Endothelial cell of umbilical vein (primary cell): Measurements from ENCODE around the gene PLEKHA6. TPM values are rescaled to one million over a fixed set of nuclear protein-coding genes. Genes with fewer than 3 reads are reported as not detected.

Experiments
- BruUV-seq: library from RNA; stranded (reverse); fragments of 400-500 nt; replicated peaks from 2 replicates; lab custom pipeline; 2021; lab: Mats Ljungman, UMichigan
- CTCF ChIA-PET: fragments of 300-600, 350-600 bp; sonication (Branson Sonifier 250); formaldehyde crosslinking; loops from one replicate; lab custom pipeline; 2021; ENCODE audit warnings: antibody characterized with exemption, inconsistent platforms; lab: Charles Lee
- POLR2A ChIA-PET: fragments of 300-600, 350-600 bp; sonication (Branson Sonifier 250); formaldehyde crosslinking; loops from one replicate; lab custom pipeline; 2021; ENCODE audit warnings: antibody characterized with exemption, inconsistent platforms; lab: Charles Lee
- DNase-seq: peaks from one replicate; pipeline ENCODE4 v3.0.0-alpha.2; 2011; ENCODE audit warnings: low read depth, low spot score
- FAIRE-seq: peaks from 2 replicates; lab custom pipeline; 2011; peaks lifted over from hg19 to GRCh38; lab: Jason Lieb, UNC
- H2AFZ ChIP-seq: 2 replicates; pipeline ENCODE4 v1.6.0; 2012; ENCODE audit warnings: low read depth, low read length, control low read depth, inconsistent platforms
- H3K27ac ChIP-seq: 2 replicates; pipeline ENCODE4 v1.5.1; 2011; ENCODE audit warnings: low read depth, mild to moderate bottlenecking, control low read depth, low read length, moderate library complexity; ENCODE audit not compliant: insufficient read depth
- H3K27me3 ChIP-seq, 2 experiments: 2 replicates each; pipeline versions ENCODE4 v1.6.0 to v1.6.1; 2011; ENCODE audit warnings: low read length in 2 of 2, mixed read lengths in 1 of 2; ENCODE audit not compliant: control insufficient read depth in 2 of 2, insufficient read depth in 2 of 2
- H3K36me3 ChIP-seq, 2 experiments: 2 replicates in 1 of 2; 3 replicates in 1 of 2; pipeline ENCODE4 v1.5.1; 2011; ENCODE audit warnings: low read length in 2 of 2, mild to moderate bottlenecking in 1 of 2, moderate library complexity in 1 of 2; ENCODE audit not compliant: control insufficient read depth in 2 of 2, insufficient read depth in 2 of 2; ENCODE audit errors: extremely low read depth in 1 of 2
- H3K4me1 ChIP-seq: 3 replicates; pipeline ENCODE4 v1.5.1; 2011; ENCODE audit warnings: mild to moderate bottlenecking, low read length; ENCODE audit not compliant: control insufficient read depth, insufficient read depth; ENCODE audit errors: extremely low read depth
- H3K4me2 ChIP-seq: 2 replicates; pipeline ENCODE4 v1.6.1; 2011; ENCODE audit warnings: low read length, control low read depth, mixed read lengths; ENCODE audit not compliant: insufficient read depth
- H3K4me3 ChIP-seq, 3 experiments: fragments of 200-600 bp in 1 of 3; sonication (generic), shearing (Covaris generic) in 1 of 3; replicated peaks in 1 of 3; 2 replicates each; pipeline ENCODE4 v1.5.1; 2011 to 2016; ENCODE audit warnings: control low read depth in 3 of 3, low read length in 3 of 3, mild to moderate bottlenecking in 2 of 3, inconsistent platforms in 1 of 3, low read depth in 1 of 3, moderate library complexity in 1 of 3; ENCODE audit not compliant: insufficient read depth in 1 of 3
- H3K79me2 ChIP-seq: 2 replicates; pipeline ENCODE4 v1.6.0; 2012; ENCODE audit warnings: low read length, inconsistent platforms; ENCODE audit not compliant: control insufficient read depth, insufficient read depth
- H3K9ac ChIP-seq: replicated peaks from 2 replicates; pipeline ENCODE3; 2011; ENCODE audit warnings: low read length, control low read depth; ENCODE audit not compliant: insufficient read depth; ENCODE audit errors: extremely low read depth
- H3K9me1 ChIP-seq: replicated peaks from 3 replicates; pipeline ENCODE4 v1.6.0; 2011; ENCODE audit warnings: mild to moderate bottlenecking, low read length; ENCODE audit not compliant: control insufficient read depth, insufficient read depth; ENCODE audit errors: extremely low read depth
- H3K9me3 ChIP-seq: replicated peaks from 2 replicates; pipeline ENCODE4 v1.5.1; 2012; ENCODE audit warnings: low read length, inconsistent platforms; ENCODE audit not compliant: control insufficient read depth, insufficient read depth
- H4K20me1 ChIP-seq: replicated peaks from 2 replicates; pipeline ENCODE3; 2011; ENCODE audit warnings: mild to moderate bottlenecking, low read length; ENCODE audit not compliant: control insufficient read depth, insufficient read depth; ENCODE audit errors: extremely low read depth
- EZH2 ChIP-seq: IDR thresholded peaks from 2 replicates; pipeline ENCODE4 v1.6.1; 2012; ENCODE audit warnings: borderline replicate concordance, low read depth, mild to moderate bottlenecking, moderate library complexity, low read length, inconsistent platforms; ENCODE audit not compliant: severe bottlenecking
- FOS ChIP-seq: IDR thresholded peaks from 2 replicates; pipeline ENCODE4 v1.6.1; 2011; ENCODE audit warnings: mild to moderate bottlenecking, low read length, moderate library complexity, borderline replicate concordance; ENCODE audit not compliant: insufficient read depth
- GATA2 ChIP-seq: IDR thresholded peaks from 2 replicates; pipeline ENCODE4 v1.7.0; 2011; ENCODE audit warnings: low read depth, mild to moderate bottlenecking, moderate library complexity, mixed read lengths, low read length; ENCODE audit not compliant: insufficient read length, insufficient read depth
- JUN ChIP-seq: IDR thresholded peaks from 2 replicates; pipeline ENCODE4 v1.6.1; 2011; ENCODE audit warnings: borderline replicate concordance, low read depth; ENCODE audit not compliant: insufficient read length, insufficient read depth
- MAX ChIP-seq: IDR thresholded peaks from 2 replicates; pipeline ENCODE4 v1.6.1; 2011; ENCODE audit not compliant: insufficient read depth, insufficient read length
- MYC ChIP-seq: IDR thresholded peaks from one replicate; pipeline ENCODE4 v1.6.1; 2011; ENCODE audit warnings: mild to moderate bottlenecking, low read depth, low read length
- POLR2A ChIP-seq: IDR thresholded peaks from 2 replicates; pipeline ENCODE4 v1.6.1; 2012; ENCODE audit warnings: low read depth, mild to moderate bottlenecking, control low read depth, low read length
- POLR2AphosphoS5 ChIP-seq: IDR thresholded peaks from 2 replicates; pipeline ENCODE4 v1.6.1; 2012; ENCODE audit warnings: low read depth, mild to moderate bottlenecking, control low read depth, low read length, moderate library complexity; ENCODE audit not compliant: insufficient read depth
- dilution Hi-C: fragments of 300-500 bp; cut with MboI; formaldehyde crosslinking; loops from one replicate; pipeline ENCODE4 v1.15.0; 2019; ENCODE audit warnings: low sequenced_read_pairs; ENCODE audit not compliant: extremely low pct_ligation_motif_present
- intact Hi-C: fragments of 100-400 bp; cut with micrococcal nuclease; formaldehyde crosslinking; loops from one replicate; pipeline ENCODE4 v1.10.0; 2022
- polyA plus RNA-seq, 4 experiments: library from polyadenylated mRNA; depleted of rRNA in 3 of 4; stranded (reverse) in 3 of 4; unstranded in 1 of 4; fragments of >200 nt; gene quantifications; 2 replicates each; pipeline versions ENCODE4 v1.2.1 to v1.2.3, GENCODE V29; 2011 to 2012; ENCODE audit warnings: missing spikeins in 1 of 4
- total RNA-seq: library from RNA; stranded (reverse); gene quantifications from 2 replicates; pipeline ENCODE4 v1.2.3, GENCODE V29; 2021
- TF ChIP-seq, protein P1 (sequence below), 2 donors: IDR thresholded peaks; 1 replicate in 1 of 2; 2 replicates in 1 of 2; pipeline ENCODE4 v1.5.1; 2011; ENCODE audit warnings: low read length in 2 of 2, mild to moderate bottlenecking in 2 of 2, moderate library complexity in 2 of 2, control low read depth in 1 of 2, inconsistent platforms in 1 of 2, low read depth in 1 of 2; ENCODE audit not compliant: insufficient read depth in 1 of 2; ENCODE audit errors: extremely low read depth in 1 of 2

Gene PLEKHA6
- total and polyA plus RNA-seq, 2 donors (not counting 3 experiments of a cell fraction or from before 2014, with no cell fraction given) = 2.1 to 15.0 TPM

DNA sequence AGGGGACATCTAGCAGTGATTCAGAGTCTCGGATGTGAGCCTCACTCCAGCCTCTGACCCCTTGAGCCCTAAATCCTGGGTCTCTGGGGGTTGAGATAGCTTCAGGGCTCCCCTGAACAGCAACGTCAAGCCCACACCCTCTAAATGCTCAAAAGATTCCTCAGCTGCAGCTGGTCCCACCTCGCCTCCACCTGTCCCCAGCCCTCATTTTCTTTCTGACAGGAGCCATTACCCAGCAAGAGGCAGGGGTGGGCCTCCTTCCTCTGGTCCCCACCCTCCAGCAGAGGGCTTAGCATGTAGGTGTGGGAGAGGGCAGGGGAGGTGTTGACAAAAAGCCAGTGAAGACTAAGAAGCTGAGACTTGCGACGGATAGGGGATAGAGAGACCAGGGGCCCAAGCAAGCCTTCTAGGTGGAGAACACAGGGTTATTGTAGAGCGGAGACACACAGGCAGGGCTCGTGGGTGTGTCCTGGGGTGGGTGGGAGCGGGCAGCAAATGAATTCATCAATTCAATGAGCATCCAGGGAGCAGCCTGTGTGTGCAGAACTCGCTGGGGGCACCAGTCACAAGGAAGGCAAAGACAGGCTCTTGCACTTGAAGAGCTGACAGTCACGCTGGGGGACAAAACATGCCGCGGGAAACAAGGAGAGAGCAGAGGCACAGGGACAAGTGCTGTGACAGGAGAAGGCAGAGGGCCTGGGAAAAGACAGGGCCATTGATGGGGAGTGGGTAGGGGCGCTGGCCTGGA lies 97.0 kb downstream of the PLEKHA6 start:
- CTCF ChIA-PET = interaction anchor here (0.7 to 9.8 kb wide), 8 partner anchors 10 to 98 kb away, joined by 3 to 318 read pairs (median 4); partner anchors contain the start of gene PLEKHA6
- no peak overlapping the region for H3K27ac ChIP-seq
- no peak overlapping the region for H2AFZ ChIP-seq

DNA sequence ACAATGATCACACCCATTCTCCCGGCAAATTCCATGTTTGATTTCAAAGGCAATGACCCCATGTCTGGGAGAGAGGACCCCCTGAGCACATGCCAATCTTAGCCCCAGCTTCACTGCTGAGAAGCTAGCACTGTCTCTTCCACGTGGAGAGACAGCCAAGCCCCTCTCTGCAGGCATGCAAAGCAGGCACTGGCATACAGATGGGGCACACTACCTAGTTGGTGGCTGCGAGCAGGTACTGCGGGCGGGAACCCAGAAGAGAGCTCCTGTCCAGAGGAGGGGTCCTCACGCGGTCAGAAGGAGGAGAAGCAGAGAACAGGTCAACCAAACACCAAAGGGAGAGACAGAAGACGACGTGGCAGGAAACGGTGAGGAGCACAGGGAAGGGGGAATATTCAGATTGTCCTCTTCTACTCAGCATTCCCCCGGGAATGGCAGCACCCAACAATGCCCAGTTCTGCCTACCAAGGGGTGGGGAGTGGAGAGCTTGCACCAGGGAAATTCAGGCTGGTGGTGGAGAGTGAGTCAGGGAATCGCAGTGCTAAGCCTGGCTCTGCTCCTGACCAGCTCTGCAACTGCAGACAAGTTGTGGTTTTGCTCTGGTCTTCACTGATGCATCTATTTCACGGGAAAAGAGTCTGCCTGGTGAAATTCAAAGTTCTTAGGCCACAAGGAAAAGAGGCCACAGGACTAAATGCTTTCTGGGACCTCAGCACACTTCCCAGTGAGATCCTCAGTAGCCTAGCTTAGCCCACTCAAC lies 97.8 kb downstream of the PLEKHA6 start:
- Histone ChIP-seq H3K4me1 (peaks cover 4% of the 10 kb centered on the region), H3K4me3 (no peak overlapping the region), H4K20me1 (no peaks in the 10 kb centered on the region), H3K9me1 (no peaks in the 10 kb centered on the region), H2AFZ (no peak overlapping the region), H3K79me2 (no peaks in the 10 kb centered on the region), H3K9ac (no peak overlapping the region), H3K27me3 (no peaks in the 10 kb centered on the region), H3K36me3 (no peaks in the 10 kb centered on the region), H3K9me3 (no peaks in the 10 kb centered on the region), H3K27ac (no peak overlapping the region), H3K4me2 (no peak overlapping the region)
- ChIA-PET POLR2A (no interaction called here), CTCF (interaction anchor here (0.7 to 9.8 kb wide), 5 partner anchors 25 to 99 kb away, joined by 3 to 318 read pairs (median 4); partner anchors contain the start of gene PLEKHA6)
- no TSS peak for BruUV-seq
- TF ChIP-seq EZH2 (no peak), MYC (no peak), GATA2 (no peak), MAX (no peak), POLR2AphosphoS5 (no peak), JUN (no peak), FOS (no peak), POLR2A (no peak)
- TF ChIP-seq, protein P1, sequence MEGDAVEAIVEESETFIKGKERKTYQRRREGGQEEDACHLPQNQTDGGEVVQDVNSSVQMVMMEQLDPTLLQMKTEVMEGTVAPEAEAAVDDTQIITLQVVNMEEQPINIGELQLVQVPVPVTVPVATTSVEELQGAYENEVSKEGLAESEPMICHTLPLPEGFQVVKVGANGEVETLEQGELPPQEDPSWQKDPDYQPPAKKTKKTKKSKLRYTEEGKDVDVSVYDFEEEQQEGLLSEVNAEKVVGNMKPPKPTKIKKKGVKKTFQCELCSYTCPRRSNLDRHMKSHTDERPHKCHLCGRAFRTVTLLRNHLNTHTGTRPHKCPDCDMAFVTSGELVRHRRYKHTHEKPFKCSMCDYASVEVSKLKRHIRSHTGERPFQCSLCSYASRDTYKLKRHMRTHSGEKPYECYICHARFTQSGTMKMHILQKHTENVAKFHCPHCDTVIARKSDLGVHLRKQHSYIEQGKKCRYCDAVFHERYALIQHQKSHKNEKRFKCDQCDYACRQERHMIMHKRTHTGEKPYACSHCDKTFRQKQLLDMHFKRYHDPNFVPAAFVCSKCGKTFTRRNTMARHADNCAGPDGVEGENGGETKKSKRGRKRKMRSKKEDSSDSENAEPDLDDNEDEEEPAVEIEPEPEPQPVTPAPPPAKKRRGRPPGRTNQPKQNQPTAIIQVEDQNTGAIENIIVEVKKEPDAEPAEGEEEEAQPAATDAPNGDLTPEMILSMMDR (IDR thresholded peaks at IDR 0.05; ENCODE audit: extremely low read depth in 1 of 2, insufficient read depth in 1 of 2, low read depth in 1 of 2, low read length in 2 of 2) = no peak
- dilution Hi-C loops = no loop called here
- FAIRE-seq (no peak), DNase-seq (no peak)
- intact Hi-C loops = no loop called here

More for the DNA sequence above, 97.0 kb downstream of the PLEKHA6 start:
- no peaks in the 10 kb centered on the region for H4K20me1 ChIP-seq
- TF ChIP-seq EZH2 = no peak
- no peak for TF ChIP-seq MAX
- no peak for TF ChIP-seq POLR2A
- no peak for TF ChIP-seq MYC
- TF ChIP-seq POLR2AphosphoS5 = no peak
- TF ChIP-seq GATA2 = no peak
- TF ChIP-seq FOS = no peak
- peaks cover 4% of the 10 kb centered on the region for H3K4me1 ChIP-seq
- DNase-seq (no peak), FAIRE-seq (no peak)
- no peak overlapping the region for H3K4me3 ChIP-seq
- POLR2A ChIA-PET = no interaction called here
- BruUV-seq = no TSS peak
- no peaks in the 10 kb centered on the region for H3K9me1 ChIP-seq
- H3K9ac ChIP-seq = no peak overlapping the region
- H3K9me3 ChIP-seq = no peaks in the 10 kb centered on the region
- no peak overlapping the region for H3K4me2 ChIP-seq
- dilution Hi-C loops (no loop called here), intact Hi-C loops (no loop called here)
- no peaks in the 10 kb centered on the region for H3K36me3 ChIP-seq
- no peaks in the 10 kb centered on the region for H3K79me2 ChIP-seq
- H3K27me3 ChIP-seq = no peaks in the 10 kb centered on the region
